DLD1 (cell line): Measurements from ENCODE around the gene ROBO2.

Source experiments
- in situ Hi-C: cut with HindIII; loops from 2 replicates; pipeline ENCODE4 v1.10.0; 2017; ENCODE audit warnings: low sequenced_read_pairs

The ROBO2 gene

DNA sequence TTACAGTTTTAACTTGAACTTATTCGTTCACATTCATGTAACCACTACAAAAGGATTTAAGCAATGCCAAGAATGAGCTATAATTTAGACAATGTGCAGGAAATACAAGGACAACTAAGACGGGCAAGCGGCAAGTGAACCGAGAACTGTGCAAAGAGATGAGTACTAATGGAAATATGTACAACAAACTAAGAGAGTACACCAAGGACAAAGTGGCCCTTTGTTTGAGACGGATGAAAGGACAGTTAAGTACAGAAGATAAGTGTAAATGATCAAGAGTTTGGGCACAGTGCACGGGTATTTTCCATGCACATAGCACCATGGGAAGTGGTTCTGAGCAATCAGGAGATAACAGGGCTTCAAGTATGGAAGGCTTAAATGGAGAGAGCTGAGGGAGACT is 281.7 kb downstream of the ROBO2 start:
- in situ Hi-C loops: no loop called here

DNA sequence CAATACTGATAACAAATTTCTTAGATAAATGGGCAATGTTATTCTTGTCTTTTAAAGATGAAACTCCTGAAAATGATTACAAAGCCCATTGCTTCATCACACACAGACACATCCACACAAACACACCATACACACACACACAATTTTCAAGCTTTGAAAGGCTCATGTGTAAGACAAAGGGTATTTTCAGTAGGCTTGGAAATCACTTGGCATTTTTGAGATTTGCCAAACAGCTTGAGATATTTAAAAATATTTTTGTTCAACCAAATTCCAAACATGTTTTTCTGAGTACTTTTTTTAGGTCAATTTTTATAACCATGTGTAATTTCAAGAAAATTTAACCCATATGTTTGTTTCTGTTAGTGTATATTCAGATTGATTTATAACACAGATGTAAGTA is 283.7 kb downstream of the ROBO2 start:
- in situ Hi-C loops: no loop called here

DNA sequence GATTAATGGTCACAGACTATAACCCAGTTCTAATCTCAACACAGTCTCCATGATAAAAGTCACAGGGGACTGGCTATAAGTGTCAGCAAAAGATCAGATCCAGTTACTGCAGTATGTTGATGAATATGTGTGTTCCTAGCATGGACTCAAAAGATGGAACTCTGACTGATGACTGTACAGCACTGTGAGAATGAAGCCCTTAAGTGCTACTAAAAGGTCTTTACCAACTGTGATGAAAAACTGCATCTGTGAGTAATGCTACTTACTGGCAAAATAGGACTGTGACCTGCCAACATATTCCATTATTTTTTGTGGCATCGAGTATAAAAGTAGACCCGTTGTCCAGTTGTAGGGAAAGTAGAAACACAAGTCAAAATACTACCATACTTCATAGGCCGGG is 284.2 kb downstream of the ROBO2 start:
- in situ Hi-C loops: no loop called here

DNA sequence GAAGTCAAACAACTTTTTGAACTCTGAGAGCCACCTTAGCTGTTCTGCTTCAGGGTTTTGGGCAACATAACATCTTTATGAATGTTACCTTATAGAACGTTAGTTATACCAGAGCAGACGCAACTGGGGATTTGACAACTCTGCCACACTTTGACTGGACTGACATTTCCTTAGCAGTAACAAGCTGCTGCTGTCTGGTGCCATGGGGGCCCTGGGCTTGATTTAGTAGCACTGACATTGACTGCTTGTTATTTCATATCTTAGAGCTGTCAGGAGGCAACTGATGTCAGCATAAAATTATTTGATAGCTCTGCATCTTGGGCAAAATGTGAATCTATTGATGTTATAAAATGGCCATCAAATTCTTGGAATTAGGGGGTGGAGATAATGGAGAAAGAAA is 285.4 kb downstream of the ROBO2 start:
- in situ Hi-C loops: no loop called here

DNA sequence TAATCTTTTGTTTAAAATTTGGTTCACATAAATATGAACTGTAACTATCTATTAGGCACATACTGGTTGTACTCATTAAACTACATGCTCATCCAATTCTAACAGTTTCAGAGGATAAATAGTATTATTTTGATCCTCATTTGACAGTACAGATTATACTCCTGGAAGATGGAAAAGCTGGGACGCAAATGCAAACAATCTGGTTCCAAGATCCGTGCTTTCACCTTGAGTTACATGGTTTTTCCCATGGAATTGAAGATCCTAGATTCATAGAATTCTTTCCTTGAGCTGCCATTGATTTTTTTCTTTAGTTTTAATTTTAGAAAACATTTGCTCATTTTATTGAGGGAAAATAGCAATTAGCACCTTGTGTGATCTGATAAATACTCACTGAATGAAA is 285.8 kb downstream of the ROBO2 start:
- in situ Hi-C loops: no loop called here

DNA sequence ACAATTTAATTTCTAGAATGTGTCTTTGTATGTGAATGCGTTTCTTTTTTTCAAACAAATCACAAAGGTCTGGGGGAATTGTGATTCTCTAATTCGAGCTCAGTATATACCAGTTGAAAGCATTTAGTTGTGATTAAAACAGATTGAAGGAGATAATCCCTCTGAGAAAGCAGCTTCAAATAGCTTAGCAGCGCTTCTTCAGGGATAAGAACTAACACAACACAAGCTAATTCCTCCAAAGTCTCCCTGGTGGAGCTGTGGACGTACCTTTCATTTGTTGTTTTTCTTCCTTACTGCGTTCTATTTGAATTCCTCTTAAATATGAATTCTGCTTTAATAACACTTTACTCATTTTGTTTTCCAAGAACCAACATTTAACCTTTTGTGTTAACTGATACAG is 286.7 kb downstream of the ROBO2 start:
- in situ Hi-C loops: no loop called here

DNA sequence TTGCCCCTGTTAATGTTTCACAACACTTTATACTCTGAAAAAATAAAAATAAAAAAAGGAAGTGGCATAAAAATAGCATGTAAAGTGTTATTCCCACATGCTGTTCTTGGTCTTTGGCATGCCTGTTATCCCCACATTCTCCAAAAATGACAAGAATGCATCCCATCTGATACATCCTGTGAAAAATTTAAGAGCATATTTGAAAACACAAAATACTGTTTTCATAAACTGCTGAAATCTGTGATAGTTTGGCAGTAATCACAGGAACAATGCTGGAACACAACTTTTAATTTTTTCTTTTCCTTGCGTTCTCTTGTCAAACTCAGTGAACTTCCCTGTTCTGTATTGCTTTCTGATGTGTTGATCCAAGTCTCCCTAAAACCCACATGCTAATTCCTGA is 288.8 kb downstream of the ROBO2 start:
- in situ Hi-C loops: no loop called here

DNA sequence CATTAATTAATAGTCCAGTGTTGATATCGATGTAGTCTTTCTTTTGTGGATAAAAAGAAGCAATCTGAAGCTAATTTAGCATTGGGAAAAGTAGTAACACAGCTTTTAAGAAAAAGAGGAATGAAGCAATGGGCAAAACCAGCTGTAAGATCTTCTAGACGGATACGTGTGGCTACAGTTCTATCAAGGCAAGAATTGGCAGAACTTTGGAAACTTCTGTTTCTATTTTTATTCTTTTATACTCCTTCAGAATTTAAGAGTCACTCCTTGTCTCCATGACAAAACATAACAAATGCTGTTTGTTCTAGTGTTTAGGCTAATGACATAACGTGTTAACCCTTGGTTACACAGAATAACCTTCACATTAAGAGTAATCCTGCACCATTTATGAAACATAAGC is 289.2 kb downstream of the ROBO2 start:
- in situ Hi-C loops: no loop called here

DNA sequence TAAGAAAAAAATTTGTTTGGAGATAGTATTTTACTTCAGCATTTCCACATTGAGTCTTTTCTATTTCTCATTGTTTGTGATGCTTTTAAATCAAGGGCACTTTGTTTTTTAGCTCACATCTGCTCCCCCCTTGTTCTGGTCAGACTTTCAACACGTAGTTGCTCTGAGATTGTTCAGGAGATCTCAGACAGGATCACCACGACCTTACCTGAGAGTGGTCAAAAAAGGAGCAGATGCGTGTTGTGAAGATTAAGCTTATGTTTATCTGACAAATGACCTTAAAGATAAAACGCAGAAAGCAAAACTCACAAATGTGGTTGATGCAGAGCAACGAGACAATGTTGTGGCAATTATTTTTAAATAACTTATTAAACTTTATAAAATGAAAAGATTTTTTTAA is 298.3 kb downstream of the ROBO2 start:
- in situ Hi-C loops: no loop called here

DNA sequence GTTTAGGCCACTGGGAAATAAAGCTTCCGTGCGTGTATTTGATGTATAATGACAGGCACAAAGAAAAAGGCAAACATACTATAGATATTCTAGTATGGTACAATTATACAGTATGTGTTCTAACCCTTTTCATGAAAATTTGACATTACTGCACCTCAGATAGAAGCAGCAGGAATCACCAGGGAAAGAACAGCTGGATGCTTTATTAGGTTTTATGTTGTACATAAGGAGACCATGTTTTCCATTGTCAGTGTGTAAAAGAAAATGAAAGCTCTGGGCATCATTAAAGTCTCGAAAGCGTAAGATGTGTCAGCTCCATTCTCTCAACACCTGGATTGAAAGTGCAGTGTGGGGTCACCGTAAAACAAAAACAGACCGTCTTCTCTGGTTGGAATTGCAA is 302.1 kb downstream of the ROBO2 start:
- in situ Hi-C loops: no loop called here

DNA sequence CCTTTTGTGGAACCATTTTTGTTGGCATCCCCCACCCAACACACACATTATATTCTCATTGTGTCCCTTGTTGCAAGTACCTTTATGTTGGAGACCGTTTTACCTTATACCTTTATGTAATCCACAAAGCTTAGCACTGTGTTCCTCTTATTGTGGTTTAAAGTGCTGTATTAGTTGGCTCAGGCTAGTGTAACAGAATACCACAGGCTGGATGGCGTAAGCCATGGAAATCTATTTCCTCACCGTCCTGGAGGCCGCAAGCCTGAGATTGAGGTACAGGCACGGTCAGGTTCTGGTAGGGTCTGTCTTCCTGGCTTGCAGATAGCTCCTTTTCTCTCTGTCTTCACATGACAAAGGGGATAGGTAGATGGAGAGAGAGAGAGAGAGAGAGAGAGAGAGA is 302.8 kb downstream of the ROBO2 start:
- in situ Hi-C loops: no loop called here

DNA sequence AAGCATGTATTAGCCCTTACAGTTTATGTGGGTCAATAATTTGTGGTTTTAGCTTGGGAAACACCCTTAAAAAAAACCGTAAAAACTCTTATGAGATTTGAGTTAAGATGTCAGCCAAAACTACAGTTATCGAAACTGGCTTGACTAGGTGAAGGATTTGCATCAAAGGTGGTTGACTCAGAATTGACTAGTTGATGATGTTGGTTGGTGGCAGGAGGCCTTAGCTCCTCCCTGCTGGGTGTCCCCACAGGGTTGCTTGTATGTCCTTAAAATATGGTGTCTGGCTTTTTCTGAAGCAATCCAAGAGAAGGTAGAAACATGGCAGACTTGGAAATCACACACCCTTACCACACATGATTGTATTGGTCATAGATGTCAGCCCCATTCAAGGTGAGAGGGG is 305.1 kb downstream of the ROBO2 start:
- in situ Hi-C loops: no loop called here

DNA sequence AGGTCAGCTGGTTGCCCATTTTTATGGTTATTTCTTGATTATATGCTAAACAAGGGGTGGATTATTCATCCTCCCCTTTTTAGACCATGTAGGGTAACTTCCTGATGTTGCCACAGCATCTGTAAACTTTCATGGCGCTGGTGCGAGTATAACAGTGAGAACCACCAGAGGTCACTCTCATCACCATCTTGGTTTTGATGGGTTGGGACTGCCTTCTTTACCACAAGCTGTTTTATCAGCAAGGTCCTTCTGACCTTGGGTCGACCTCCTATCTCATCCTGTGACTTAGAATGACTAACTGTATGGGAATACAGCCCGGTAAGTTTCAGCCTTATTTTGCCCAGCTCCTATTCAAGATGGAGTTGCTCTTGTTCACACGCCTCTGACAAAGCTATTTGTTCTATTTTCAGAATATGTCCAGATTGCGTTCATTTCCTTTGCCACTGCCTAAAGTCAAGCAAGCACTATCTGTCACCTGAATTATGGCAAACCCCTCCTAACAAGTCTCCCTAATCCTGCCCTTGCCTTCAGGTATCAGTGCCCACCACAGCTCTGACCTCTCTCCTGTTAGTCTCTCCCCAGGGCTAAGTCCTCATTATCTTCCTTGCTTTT is 308.5 kb downstream of the ROBO2 start:
- in situ Hi-C loops: no loop called here

DNA sequence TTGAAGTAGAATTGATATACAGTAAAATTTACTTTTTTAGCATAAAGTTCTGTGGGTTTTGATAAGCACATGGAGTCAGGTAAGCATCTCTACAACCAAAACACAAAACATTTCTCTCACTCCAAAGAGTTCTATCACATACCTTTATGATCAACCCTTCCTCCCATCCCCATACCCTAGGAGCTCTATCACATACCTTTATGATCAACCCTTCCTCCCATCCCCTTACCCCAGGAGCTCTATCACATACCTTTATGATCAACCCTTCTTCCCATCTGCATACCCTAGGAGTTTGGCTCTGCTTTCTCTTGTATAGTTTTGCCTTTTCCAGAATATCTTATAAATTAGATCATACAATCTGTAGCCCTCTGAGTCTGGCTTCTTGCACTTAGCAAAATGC is 315.1 kb downstream of the ROBO2 start:
- in situ Hi-C loops: no loop called here

DNA sequence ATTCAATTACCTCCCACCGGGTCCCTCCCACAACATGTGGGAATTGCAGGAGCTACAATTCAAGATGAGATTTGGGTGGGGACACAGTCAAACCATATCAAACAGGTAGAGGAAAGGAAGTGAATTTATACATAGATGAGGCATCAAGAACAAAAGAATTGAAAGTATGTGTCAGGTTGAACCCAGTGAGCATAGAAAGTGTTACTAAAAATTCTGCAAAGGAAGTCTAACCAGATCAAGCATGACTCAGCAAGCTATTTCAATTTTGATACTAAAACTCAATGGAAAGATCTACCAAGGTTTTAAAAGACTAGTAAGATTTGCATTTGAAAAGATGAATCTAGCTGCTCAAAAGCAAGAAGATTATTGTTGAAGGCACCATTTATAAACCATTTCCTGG is 323.0 kb downstream of the ROBO2 start:
- in situ Hi-C loops: no loop called here

DNA sequence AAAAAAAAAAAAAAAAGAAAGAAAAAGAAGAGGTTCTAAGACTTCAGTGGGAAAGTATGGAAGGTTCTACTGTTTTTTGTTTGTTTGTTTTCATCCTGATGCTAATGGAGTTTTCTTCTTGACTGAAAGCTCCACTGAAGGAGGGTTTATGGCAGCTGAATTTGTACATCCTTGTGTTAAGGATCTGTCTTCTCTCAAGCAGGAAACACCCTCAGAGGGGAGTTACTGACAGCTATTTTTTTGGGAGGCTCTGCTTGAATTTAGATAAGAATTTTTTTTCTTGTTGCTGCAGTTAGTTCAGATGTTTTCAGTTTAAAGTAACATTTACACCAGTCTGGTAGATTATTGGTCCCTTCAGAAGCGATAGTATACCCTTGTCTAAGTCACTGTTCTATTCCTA is 325.3 kb downstream of the ROBO2 start:
- in situ Hi-C loops: no loop called here

DNA sequence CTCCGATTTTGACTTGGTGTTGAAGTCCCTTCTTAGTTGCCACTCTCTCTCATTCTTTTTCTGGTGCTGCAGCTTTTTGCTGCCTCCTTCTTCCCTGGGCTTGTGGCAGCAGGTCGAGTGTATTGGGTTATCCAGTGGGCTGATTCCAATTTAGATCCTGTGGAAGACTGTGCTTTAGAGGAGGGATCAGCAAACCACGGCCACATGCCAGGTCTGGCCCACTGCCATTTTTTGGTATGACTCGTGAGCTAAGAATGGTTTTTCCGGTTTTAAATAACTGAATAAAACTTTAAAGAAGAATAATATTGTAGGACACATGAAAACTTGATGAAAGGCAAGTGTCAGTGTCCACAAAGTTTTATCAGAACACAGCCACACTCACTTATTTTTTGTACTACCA is 330.5 kb downstream of the ROBO2 start:
- in situ Hi-C loops: no loop called here

DNA sequence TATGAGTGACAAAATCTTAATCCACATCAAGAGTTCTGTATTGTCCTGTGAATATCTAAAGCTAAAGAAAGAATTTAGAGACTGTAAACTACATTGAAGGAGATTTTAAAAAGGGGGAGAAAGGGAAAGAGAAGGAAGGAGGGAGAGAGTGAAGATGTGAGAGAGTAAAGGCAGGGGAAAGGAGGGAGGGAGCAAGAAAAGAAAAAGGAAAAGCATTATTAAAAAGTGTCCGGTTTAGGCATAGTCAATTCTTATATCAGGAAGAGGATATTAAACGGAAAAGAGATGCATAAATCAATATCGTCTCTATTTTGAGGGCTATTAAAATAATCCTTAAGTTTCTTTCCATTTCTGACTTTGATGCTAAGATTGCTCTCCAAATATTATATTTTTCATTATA is 332.1 kb downstream of the ROBO2 start:
- in situ Hi-C loops: no loop called here

DNA sequence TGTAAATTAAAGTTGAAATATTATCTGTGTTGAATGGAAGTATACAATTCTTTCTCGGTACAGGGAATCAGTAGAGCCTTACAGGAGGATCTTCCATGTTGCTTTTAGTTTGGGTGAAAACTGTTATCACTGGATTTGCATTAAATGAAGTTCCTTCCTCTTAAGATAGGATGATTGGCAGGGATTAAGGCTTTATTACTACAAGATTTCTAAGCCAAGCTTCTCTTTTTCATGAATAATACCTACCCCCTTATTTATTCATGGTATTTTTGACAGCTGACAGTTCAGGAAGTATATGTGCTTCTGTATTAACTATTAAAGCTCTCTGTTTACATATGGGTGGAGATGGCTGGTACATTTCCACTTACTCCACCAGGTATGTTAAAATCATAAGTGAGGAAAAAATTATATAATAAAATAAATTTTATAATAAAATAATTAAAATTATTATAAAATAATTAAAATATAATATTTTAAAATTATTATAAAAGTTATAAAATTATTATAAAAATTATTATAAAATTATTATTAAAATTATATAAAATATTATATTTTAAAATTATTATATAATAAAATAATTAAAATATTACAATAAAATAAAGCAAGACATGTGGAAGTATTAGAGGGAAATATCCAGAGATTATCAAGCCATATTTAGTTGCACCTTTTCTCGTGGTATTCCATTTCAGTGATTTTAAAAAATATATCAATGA is 332.9 kb downstream of the ROBO2 start:
- in situ Hi-C loops: no loop called here

DNA sequence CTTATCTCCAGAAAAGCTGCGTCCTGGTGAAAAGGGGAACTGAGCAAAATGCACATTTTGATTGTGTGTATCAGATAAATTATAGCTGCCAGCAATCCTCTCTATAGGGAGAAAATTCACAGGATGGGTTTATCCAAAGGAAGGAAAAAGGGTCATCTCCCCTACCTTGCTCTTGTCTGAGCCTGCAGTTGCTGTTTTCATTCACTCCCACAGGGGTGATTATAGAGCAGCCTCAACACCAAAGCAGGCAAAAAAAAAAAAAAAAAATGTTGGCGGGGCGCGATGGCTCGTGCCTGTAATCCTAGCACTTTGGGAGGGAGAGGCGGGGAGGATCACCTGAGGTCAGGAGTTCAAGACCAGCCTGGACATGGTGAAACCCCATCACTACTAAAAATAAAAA is 333.7 kb downstream of the ROBO2 start:
- in situ Hi-C loops: no loop called here

DNA sequence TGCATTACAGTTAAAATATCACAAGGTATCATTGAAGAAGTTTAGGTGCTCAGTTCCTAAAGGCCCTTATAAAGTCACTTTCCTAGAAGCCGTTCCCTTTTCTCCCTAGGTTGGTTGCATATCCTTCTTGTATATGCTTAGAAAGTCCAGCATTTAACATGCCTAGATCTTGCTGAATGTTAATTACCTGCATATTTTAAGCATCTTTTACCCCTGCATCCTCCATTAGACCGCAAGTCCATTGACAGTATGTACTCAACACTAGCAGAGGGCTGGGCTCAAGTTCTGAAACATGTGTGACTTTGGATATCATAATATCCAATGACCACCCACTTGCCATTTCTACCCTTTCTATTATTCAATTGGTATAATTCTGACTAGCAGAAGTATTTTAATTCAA is 336.6 kb downstream of the ROBO2 start:
- in situ Hi-C loops: no loop called here

DNA sequence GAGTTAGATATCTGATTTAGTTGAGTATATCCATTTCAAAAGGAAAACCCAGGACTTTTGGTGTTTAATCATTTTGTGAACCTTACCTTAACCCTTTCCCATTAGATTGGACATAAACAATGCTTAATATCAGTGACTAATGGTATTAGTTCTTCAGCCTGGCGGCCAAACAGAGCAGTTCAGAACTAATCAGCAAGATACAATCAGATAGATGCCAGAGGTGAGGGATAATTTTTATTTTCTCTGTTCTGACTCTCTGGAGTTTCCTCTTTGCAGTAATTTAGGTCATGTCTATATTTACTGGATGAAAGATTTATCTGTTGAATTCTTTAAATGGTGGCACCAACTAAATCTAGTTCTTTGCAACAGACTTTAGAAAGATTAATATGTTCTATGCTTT is 337.8 kb downstream of the ROBO2 start:
- in situ Hi-C loops: no loop called here

DNA sequence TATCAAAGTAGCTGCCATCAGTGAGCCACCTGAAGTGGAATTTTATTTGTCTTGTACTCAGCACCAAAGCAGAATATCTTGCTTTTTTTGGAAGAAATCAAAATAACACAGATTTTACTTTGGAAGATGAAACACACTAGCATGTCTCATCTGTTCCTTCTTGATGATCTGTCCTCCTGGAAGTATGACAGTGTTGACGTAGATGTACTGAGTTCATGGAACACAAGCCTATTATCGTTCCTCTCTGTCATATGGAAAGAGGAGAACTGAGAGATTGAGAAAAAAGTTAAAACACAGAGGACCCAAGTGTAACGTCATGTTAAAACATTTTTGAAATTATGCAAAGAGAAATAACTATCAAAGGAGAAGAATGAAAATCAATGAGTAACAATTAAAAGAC is 340.2 kb downstream of the ROBO2 start:
- in situ Hi-C loops: no loop called here
